Activated CD4-positive, alpha-beta T cell treated with anti-CD3 and anti-CD28 coated beads for 36 hours (primary cell): ENCODE data around the gene ZMYND8. TPM values are rescaled to one million over a fixed set of nuclear protein-coding genes. Genes with fewer than 3 reads are reported as not detected.
"Not testable (repeated sequence)": the region's sequence is repeated elsewhere in the genome, so short reads cannot be mapped to it uniquely, and the experiment has no call there.

Source experiments
- ATAC-seq: fragments of 200-7000 bp; cut with Tn5 transposase; one replicate; pipeline ENCODE4 v1.10.0; 2021; ENCODE audit warnings: mild to moderate bottlenecking, moderate library complexity
- CTCF ChIA-PET: fragments of 350-600 bp; sonication (Branson Sonifier 250); formaldehyde crosslinking; loops from one replicate; lab custom pipeline; 2021; ENCODE audit warnings: antibody characterized with exemption; lab: Charles Lee
- POLR2A ChIA-PET: fragments of 350-600 bp; sonication (Branson Sonifier 250); formaldehyde crosslinking; loops from one replicate; lab custom pipeline; 2021; ENCODE audit warnings: antibody characterized with exemption, inconsistent platforms; lab: Charles Lee
- DNase-seq: peaks from one replicate; pipeline ENCODE4 v3.0.0-alpha.2; 2020
- H3K27ac Mint-ChIP-seq: one replicate; pipeline ENCODE4 v1.8.0; 2021; ENCODE audit warnings: mixed read lengths
- H3K27me3 Mint-ChIP-seq: one replicate; pipeline ENCODE4 v1.8.0; 2021; ENCODE audit warnings: mixed read lengths
- H3K36me3 Mint-ChIP-seq: one replicate; pipeline ENCODE4 v1.8.0; 2021; ENCODE audit warnings: low read depth, mixed read lengths
- H3K4me1 Mint-ChIP-seq: one replicate; pipeline ENCODE4 v1.8.0; 2021; ENCODE audit warnings: mixed read lengths
- H3K4me3 Mint-ChIP-seq: one replicate; pipeline ENCODE4 v1.8.0; 2021; ENCODE audit warnings: mild to moderate bottlenecking, moderate library complexity, mixed read lengths
- H3K9me3 Mint-ChIP-seq: one replicate; pipeline ENCODE4 v1.8.0; 2021; ENCODE audit warnings: low read depth, mixed read lengths
- intact Hi-C, 2 experiments: fragments of 100-400 bp; cut with DNase I in 1 of 2; cut with micrococcal nuclease in 1 of 2; formaldehyde crosslinking; loops; one replicate each; pipeline versions ENCODE4 v1.14.2 to v1.15.1; 2022 to 2024; cut with DNase I, micrococcal nuclease
- total RNA-seq, 2 experiments: library from RNA; stranded (reverse); gene quantifications; one replicate each; pipeline ENCODE4 v1.2.3, GENCODE V29; 2021

Gene ZMYND8
- total RNA-seq, 2 experiments from 2014 or later, result 33.7 to 50.3 TPM

GRCh38 chr20:47263080-47263464, 93.4 kb downstream of the ZMYND8 start:
- intact Hi-C loops, result no loop called here
- no peak for ATAC-seq
- H3K36me3 Mint-ChIP-seq, result peaks cover 33% of the 10 kb centered on the region
- H3K4me3 Mint-ChIP-seq, result no peak overlapping the region
- no peaks in the 10 kb centered on the region for H3K9me3 Mint-ChIP-seq
- H3K27ac Mint-ChIP-seq, result no peak overlapping the region
- POLR2A ChIA-PET, result interaction anchor here (0.6 kb wide), 1 partner anchor 31 kb away, joined by 4 read pairs; no protein-coding TSS in a partner anchor
- no peak for DNase-seq
- H3K27me3 Mint-ChIP-seq, result no peaks in the 10 kb centered on the region
- CTCF ChIA-PET, result interaction anchor here (0.6 to 1.4 kb wide), 6 partner anchors 10 to 358 kb away, joined by 3 to 4 read pairs (median 3); no protein-coding TSS in a partner anchor
- H3K4me1 Mint-ChIP-seq, result peaks cover 16% of the 10 kb centered on the region

GRCh38 chr20:47262365-47263013, 94.0 kb downstream of the ZMYND8 start:
- no peak for ATAC-seq
- H3K36me3 Mint-ChIP-seq, result peaks cover 30% of the 10 kb centered on the region
- H3K27ac Mint-ChIP-seq, result no peak overlapping the region
- intact Hi-C loops, result no loop called here
- no peaks in the 10 kb centered on the region for H3K9me3 Mint-ChIP-seq
- ChIA-PET CTCF (interaction anchor here (1.0 to 2.4 kb wide), 5 partner anchors 11 to 351 kb away, joined by 3 to 7 read pairs (median 3); no protein-coding TSS in a partner anchor), POLR2A (interaction anchor here (0.6 kb wide), 1 partner anchor 170 kb away, joined by 6 read pairs; no protein-coding TSS in a partner anchor)
- peaks cover 16% of the 10 kb centered on the region for H3K4me1 Mint-ChIP-seq
- no peak overlapping the region for H3K4me3 Mint-ChIP-seq
- no peak for DNase-seq
- H3K27me3 Mint-ChIP-seq, result no peaks in the 10 kb centered on the region

DNA sequence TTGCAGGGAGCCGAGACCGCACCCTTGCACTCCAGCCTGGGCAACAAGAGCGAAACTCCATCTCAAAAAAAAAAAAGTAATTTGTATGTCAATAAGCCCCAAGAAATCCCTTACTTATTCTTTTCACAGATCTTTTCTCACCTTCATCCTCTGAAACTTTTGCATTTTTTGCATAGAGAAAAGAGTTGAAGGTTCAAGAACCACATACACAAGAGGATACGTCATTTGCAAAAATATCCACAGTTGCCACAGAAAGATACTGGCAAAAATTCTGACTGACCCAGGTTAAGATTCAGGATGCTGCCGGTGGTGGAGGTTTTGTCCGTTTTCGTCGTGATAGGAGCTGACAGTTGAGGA, 94.5 kb downstream of the ZMYND8 start:
- ChIA-PET POLR2A (interaction anchor here (0.6 kb wide), 1 partner anchor 170 kb away, joined by 6 read pairs; no protein-coding TSS in a partner anchor), CTCF (interaction anchor here (1.0 to 2.4 kb wide), 3 partner anchors 120 to 352 kb away, joined by 3 to 7 read pairs (median 3); no protein-coding TSS in a partner anchor)
- H3K9me3 Mint-ChIP-seq, result no peaks in the 10 kb centered on the region
- H3K4me1 Mint-ChIP-seq, result peaks cover 16% of the 10 kb centered on the region
- peaks cover 32% of the 10 kb centered on the region for H3K36me3 Mint-ChIP-seq
- no peak overlapping the region for H3K27ac Mint-ChIP-seq
- ATAC-seq, result no peak
- H3K27me3 Mint-ChIP-seq, result no peaks in the 10 kb centered on the region
- no peak for DNase-seq
- H3K4me3 Mint-ChIP-seq, result no peak overlapping the region
- intact Hi-C loops, result no loop called here

GRCh38 chr20:47261161-47261774, 95.2 kb downstream of the ZMYND8 start:
- intact Hi-C loops, result not testable (repeated sequence)
- H3K36me3 Mint-ChIP-seq, result peaks cover 36% of the 10 kb centered on the region
- CTCF ChIA-PET, result interaction anchor here (0.6 to 2.4 kb wide), 3 partner anchors 11 to 715 kb away, joined by 3 to 7 read pairs (median 4); no protein-coding TSS in a partner anchor

GRCh38 chr20:47260540-47261126, 95.9 kb downstream of the ZMYND8 start:
- H3K27me3 Mint-ChIP-seq, intact Hi-C loops, POLR2A ChIA-PET, DNase-seq, H3K4me3 Mint-ChIP-seq, H3K9me3 Mint-ChIP-seq, ATAC-seq, H3K27ac Mint-ChIP-seq: not testable (repeated sequence)
- H3K4me1 Mint-ChIP-seq, result peaks cover 16% of the 10 kb centered on the region
- H3K36me3 Mint-ChIP-seq, result peaks cover 36% of the 10 kb centered on the region
- CTCF ChIA-PET, result interaction anchor here (0.6 to 2.4 kb wide), 4 partner anchors 12 to 714 kb away, joined by 3 to 7 read pairs (median 4); no protein-coding TSS in a partner anchor

More at GRCh38 chr20:47261161-47261774, 95.2 kb downstream of the ZMYND8 start:
- POLR2A ChIA-PET, H3K4me3 Mint-ChIP-seq, ATAC-seq, H3K27ac Mint-ChIP-seq, H3K27me3 Mint-ChIP-seq, H3K9me3 Mint-ChIP-seq, DNase-seq: not testable (repeated sequence)
- peaks cover 16% of the 10 kb centered on the region for H3K4me1 Mint-ChIP-seq

DNA sequence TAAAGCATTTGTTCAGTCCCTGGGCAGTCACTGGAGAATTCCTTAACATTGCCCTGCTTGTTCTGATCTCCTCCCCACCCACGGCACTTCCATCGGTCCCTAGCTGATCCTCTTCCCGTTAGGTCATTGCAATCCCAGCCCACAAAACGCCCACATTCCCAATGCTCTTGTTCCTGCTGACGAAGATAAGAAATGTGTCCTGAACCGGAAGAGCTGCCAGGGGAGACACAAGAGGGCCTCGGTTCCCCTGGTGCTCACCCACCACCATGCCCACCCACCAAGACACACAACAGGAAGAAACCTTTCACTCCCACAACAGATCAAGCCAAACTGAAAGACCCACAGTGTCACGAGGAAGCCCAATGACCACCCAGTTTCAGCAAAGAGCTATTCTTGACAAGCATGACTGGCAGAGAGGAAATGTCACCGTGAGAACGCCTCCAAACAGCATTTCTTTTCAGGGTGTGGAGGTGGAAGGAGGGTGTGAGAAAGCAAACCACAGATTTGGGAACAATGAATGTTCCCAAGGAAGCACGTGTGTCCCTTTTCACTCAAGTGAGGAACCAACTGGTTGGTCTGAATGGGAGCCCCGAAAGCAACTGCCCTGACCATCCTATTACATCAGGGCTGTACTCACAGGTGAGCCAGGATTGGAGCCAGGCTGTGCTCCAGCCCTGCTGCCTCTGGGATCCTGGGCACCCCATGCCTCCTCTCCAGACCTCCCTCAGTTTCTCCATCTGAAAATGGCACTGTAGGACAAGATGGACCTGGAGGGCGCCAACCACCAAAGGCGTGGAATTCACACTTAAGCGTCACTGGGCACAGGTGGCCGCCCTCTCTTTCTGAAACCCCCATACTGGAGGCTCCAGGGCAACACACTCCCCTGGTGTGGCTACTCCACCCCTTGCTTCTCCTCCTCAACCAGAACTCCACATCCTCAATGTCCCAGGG, 97.5 kb downstream of the ZMYND8 start:
- Mint-ChIP-seq H3K27me3 (no peaks in the 10 kb centered on the region), H3K9me3 (no peaks in the 10 kb centered on the region), H3K4me3 (no peak overlapping the region), H3K27ac (peak overlapping the region; percentile 70), H3K36me3 (peaks cover 40% of the 10 kb centered on the region), H3K4me1 (peaks cover 16% of the 10 kb centered on the region)
- ATAC-seq, result no peak
- intact Hi-C loops, result no loop called here
- no peak for DNase-seq
- CTCF ChIA-PET, result interaction anchor here (1.3 to 1.5 kb wide), 4 partner anchors 13 to 125 kb away, joined by 3 to 9 read pairs (median 6); no protein-coding TSS in a partner anchor
- POLR2A ChIA-PET, result no interaction called here

GRCh38 chr20:47257771-47258170, 98.7 kb downstream of the ZMYND8 start:
- Mint-ChIP-seq H3K27ac (no peak overlapping the region), H3K27me3 (no peaks in the 10 kb centered on the region), H3K36me3 (peaks cover 44% of the 10 kb centered on the region), H3K4me3 (no peak overlapping the region), H3K4me1 (peaks cover 16% of the 10 kb centered on the region), H3K9me3 (no peaks in the 10 kb centered on the region)
- intact Hi-C loops, result no loop called here
- ChIA-PET POLR2A (no interaction called here), CTCF (interaction anchor here (0.7 to 1.5 kb wide), 5 partner anchors 15 to 1504 kb away, joined by 3 to 9 read pairs (median 4); no protein-coding TSS in a partner anchor)
- no peak for DNase-seq
- ATAC-seq, result no peak

GRCh38 chr20:47257256-47257655, 99.2 kb downstream of the ZMYND8 start:
- peaks cover 16% of the 10 kb centered on the region for H3K4me1 Mint-ChIP-seq
- H3K36me3 Mint-ChIP-seq, result peaks cover 41% of the 10 kb centered on the region
- intact Hi-C loops, result no loop called here
- H3K27me3 Mint-ChIP-seq, result no peaks in the 10 kb centered on the region
- ChIA-PET POLR2A (no interaction called here), CTCF (interaction anchor here (1.4 to 1.5 kb wide), 2 partner anchors 61 to 127 kb away, joined by 4 to 9 read pairs; no protein-coding TSS in a partner anchor)
- H3K9me3 Mint-ChIP-seq, result no peaks in the 10 kb centered on the region
- no peak for ATAC-seq
- no peak for DNase-seq
- no peak overlapping the region for H3K4me3 Mint-ChIP-seq
- H3K27ac Mint-ChIP-seq, result no peak overlapping the region

DNA sequence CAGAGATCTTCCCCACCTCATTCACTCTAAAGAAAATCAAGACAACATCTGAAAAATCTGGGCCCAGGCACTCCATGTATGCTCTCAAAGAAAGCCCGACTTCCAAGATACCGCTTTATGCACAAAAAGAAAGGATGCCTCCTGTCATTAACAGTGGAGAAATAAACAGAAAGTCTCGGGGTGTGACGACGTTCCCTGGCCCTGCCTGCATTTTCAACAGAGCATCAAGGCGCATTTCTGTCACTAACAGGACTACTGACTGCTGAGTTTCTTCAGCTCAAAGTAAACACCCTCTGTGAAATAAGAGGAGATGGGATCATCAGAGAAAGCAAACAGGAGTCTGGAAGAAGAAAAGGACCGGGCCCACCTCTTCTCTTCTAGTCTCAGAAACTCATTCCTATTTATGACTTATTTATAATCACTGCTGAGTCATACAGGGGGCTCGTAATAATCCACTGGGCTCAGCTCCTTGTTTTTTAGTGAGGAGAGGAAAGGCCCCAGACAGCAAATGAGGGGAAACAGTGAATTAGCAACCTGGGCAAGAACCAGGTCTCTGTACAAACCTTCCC, 99.7 kb downstream of the ZMYND8 start:
- no peak overlapping the region for H3K27ac Mint-ChIP-seq
- H3K4me3 Mint-ChIP-seq, result no peak overlapping the region
- peaks cover 16% of the 10 kb centered on the region for H3K4me1 Mint-ChIP-seq
- peaks cover 37% of the 10 kb centered on the region for H3K36me3 Mint-ChIP-seq
- ATAC-seq, result no peak
- ChIA-PET CTCF (no interaction called here), POLR2A (no interaction called here)
- no peaks in the 10 kb centered on the region for H3K27me3 Mint-ChIP-seq
- intact Hi-C loops, result no loop called here
- DNase-seq, result no peak
- H3K9me3 Mint-ChIP-seq, result no peaks in the 10 kb centered on the region

GRCh38 chr20:47253872-47254271, 102.6 kb downstream of the ZMYND8 start:
- CTCF ChIA-PET, result interaction anchor here (0.7 to 1.5 kb wide), 3 partner anchors 36 to 439 kb away, joined by 3 to 4 read pairs (median 3); no protein-coding TSS in a partner anchor
- intact Hi-C loops, result no loop called here
- Mint-ChIP-seq H3K27ac (no peak overlapping the region), H3K4me3 (no peak overlapping the region), H3K36me3 (peaks cover 33% of the 10 kb centered on the region), H3K9me3 (no peaks in the 10 kb centered on the region), H3K27me3 (no peaks in the 10 kb centered on the region), H3K4me1 (peaks cover 9% of the 10 kb centered on the region)
- DNase-seq, result no peak
- no peak for ATAC-seq
- POLR2A ChIA-PET, result no interaction called here
